Measurements from ENCODE around the gene FAM124B.

DNA sequence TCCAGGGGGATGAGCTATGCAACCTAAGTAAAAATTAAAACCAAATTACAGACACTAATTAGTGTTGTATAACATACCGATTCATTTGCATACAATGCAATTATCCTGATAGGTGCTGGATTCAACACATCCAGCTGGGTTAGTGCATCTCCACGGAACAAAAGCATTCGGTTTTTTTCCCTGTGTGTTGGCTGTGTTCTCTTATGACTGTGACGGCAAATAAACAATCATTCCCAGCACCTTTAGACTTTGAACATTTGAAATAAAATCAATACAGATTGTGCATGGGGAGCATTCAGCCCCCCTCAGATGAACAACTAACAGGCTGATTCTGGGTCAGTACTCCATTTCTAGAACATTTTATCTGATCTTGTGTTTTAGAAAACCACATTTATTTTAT, 22.7 kb downstream of the FAM124B start:
- TF ChIP-seq POLR2A (IDR thresholded peaks at IDR 0.05) = no peak
- TF ChIP-seq, protein P1, sequence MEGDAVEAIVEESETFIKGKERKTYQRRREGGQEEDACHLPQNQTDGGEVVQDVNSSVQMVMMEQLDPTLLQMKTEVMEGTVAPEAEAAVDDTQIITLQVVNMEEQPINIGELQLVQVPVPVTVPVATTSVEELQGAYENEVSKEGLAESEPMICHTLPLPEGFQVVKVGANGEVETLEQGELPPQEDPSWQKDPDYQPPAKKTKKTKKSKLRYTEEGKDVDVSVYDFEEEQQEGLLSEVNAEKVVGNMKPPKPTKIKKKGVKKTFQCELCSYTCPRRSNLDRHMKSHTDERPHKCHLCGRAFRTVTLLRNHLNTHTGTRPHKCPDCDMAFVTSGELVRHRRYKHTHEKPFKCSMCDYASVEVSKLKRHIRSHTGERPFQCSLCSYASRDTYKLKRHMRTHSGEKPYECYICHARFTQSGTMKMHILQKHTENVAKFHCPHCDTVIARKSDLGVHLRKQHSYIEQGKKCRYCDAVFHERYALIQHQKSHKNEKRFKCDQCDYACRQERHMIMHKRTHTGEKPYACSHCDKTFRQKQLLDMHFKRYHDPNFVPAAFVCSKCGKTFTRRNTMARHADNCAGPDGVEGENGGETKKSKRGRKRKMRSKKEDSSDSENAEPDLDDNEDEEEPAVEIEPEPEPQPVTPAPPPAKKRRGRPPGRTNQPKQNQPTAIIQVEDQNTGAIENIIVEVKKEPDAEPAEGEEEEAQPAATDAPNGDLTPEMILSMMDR (IDR thresholded peaks at IDR 0.05) = no peak

All from Peyer's patch (tissue), 4 donors.